GM08714 (cell line): Measurements from ENCODE around the gene VLDLR.

Experiments
- H3K4me3 ChIP-seq: fragments of 200-500 bp; sonication (Bioruptor generic); 2 replicates; pipeline ENCODE4 v1.5.1; 2014; ENCODE audit warnings: mild to moderate bottlenecking, low read length, inconsistent platforms
- ZNF274 ChIP-seq: IDR thresholded peaks from 2 replicates; pipeline ENCODE4 v1.6.1; 2012; ENCODE audit warnings: mild to moderate bottlenecking, low read depth, low read length

VLDLR gene

DNA sequence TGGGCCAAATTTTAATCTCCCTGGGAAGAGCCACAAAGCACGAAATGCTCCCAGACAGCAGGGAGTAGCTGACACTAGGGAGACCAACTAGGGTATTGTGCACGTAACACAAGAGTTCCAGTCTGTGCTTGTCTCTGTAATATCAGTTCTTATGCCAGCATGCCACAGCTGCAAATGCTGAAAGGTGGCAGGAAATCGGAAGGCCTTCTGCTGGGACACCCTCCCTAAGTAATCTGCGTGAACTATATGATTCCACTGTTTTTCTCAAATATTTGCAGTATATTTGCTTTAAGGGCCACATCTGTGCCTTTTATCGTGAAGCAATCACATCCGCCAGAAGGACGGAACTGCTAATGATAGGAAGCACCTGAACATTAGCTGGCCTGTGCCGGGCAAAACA lies 12.6 kb downstream of the VLDLR start:
- no peak overlapping the region for H3K4me3 ChIP-seq
- TF ChIP-seq ZNF274: no peak

- no peak for TF ChIP-seq ZNF274
Measured at GRCh38 chr9:2634818-2635217, 13.2 kb downstream of the VLDLR start.

GRCh38 chr9:2635922-2636321 lies 14.3 kb downstream of the VLDLR start:
- TF ChIP-seq ZNF274: no peak
- no peak overlapping the region for H3K4me3 ChIP-seq

More at GRCh38 chr9:2634818-2635217, 13.2 kb downstream of the VLDLR start:
- H3K4me3 ChIP-seq: no peak overlapping the region

- H3K4me3 ChIP-seq: no peak overlapping the region
- TF ChIP-seq ZNF274: no peak
Measured at GRCh38 chr9:2637390-2637789, 15.8 kb downstream of the VLDLR start.

GRCh38 chr9:2638871-2639673 lies 17.5 kb downstream of the VLDLR start:
- no peak overlapping the region for H3K4me3 ChIP-seq
- TF ChIP-seq ZNF274: no peak

- TF ChIP-seq ZNF274: no peak
Measured at GRCh38 chr9:2639786-2640185, 18.2 kb downstream of the VLDLR start.

GRCh38 chr9:2640570-2640969 lies 19.0 kb downstream of the VLDLR start:
- no peak overlapping the region for H3K4me3 ChIP-seq
- no peak for TF ChIP-seq ZNF274

More at GRCh38 chr9:2639786-2640185, 18.2 kb downstream of the VLDLR start:
- no peak overlapping the region for H3K4me3 ChIP-seq

- H3K4me3 ChIP-seq: no peak overlapping the region
- no peak for TF ChIP-seq ZNF274
Measured at GRCh38 chr9:2641033-2641432, 19.4 kb downstream of the VLDLR start.

GRCh38 chr9:2642068-2642467 lies 20.5 kb downstream of the VLDLR start:
- no peak overlapping the region for H3K4me3 ChIP-seq
- TF ChIP-seq ZNF274: no peak

- no peak overlapping the region for H3K4me3 ChIP-seq
- no peak for TF ChIP-seq ZNF274
Measured at GRCh38 chr9:2645569-2645968, 24.0 kb downstream of the VLDLR start.

DNA sequence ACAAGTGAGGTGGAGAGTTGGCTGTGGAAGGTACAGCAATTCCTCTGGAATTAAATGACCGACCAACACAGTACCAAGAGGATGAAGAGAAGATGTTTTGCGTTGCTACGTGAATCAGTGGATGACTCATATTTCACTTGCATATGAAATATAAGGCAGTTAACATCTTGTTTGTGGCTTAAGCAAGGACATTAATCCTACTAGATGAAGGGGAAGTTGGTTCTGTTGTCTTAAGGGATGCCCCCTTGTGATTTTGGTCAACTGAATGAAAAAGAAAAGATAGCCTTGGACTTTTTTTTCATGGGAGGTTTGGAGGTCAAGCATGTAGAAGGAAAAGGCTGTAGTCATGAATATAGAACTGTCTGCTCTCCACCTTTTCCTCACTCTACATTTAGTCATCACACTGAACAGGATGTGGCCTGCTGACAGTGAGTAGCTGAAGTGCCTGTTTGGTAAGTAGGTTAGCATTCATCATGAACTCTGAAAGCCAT lies 33.9 kb downstream of the VLDLR start:
- no peak for TF ChIP-seq ZNF274
- H3K4me3 ChIP-seq: no peak overlapping the region

GRCh38 chr9:2657427-2657826 lies 35.8 kb downstream of the VLDLR start:
- H3K4me3 ChIP-seq: no peak overlapping the region
- TF ChIP-seq ZNF274: no peak

- no peak overlapping the region for H3K4me3 ChIP-seq
- TF ChIP-seq ZNF274: no peak
Measured at GRCh38 chr9:2662496-2662895, 40.9 kb downstream of the VLDLR start.

GRCh38 chr9:2663461-2664173 lies 42.0 kb downstream of the VLDLR start:
- no peak for TF ChIP-seq ZNF274

More at GRCh38 chr9:2663461-2664173, 42.0 kb downstream of the VLDLR start:
- no peak overlapping the region for H3K4me3 ChIP-seq
